H1 (cell line): ENCODE data around the gene PGAM5. TPM values are rescaled to one million over a fixed set of nuclear protein-coding genes. Genes with fewer than 3 reads are reported as not detected.

Experiments
- polyA plus RNA-seq, 7 experiments: library from polyadenylated mRNA; depleted of rRNA in 3 of 7; stranded (reverse) in 5 of 7; unstranded in 2 of 7; fragments of >200 nt in 5 of 7; fragments of 200-250 nt in 2 of 7; gene quantifications; 1 replicate in 5 of 7; 2 replicates in 1 of 7; 4 replicates in 1 of 7; pipeline versions ENCODE4 v1.2.1 to v1.2.3, GENCODE V29; 2011 to 2013; ENCODE audit warnings: missing spikeins in 2 of 7, mixed read lengths in 2 of 7
- small RNA-seq: library from polyadenylated mRNA; stranded (forward); fragments of <200 nt; extraction: miRNeasy Mini kit (QIAGEN cat#:217004); gene quantifications from one replicate; pipeline ENCODE3, GENCODE V24; 2013; ENCODE audit not compliant: insufficient read depth
- total RNA-seq: library from RNA; stranded (reverse); fragmentation: NEBNext Ultra II Directional; extraction: Animal tissue kit (Norgen Biotek cat#: 25700); gene quantifications from 2 replicates; pipeline ENCODE4 v1.2.1, GENCODE V29; 2021

PGAM5 gene
- total and polyA plus RNA-seq, 2 of the 8 experiments (the other 6 are each of a cell fraction or from before 2014, with no cell fraction given), result 66.4 to 84.0 TPM

Small RNAs within 50 kb of the gene (small RNA-seq; reads per million reads assigned to genes)
- not detected for gene RNA5SP379

Other genes starting within 250 kb of the PGAM5 start
- 109 and 123 TPM in 2 replicates for gene FBRSL1, start 220.7 kb upstream of the PGAM5 start, total RNA-seq
- gene FBRSL1, start 220.7 kb upstream of the PGAM5 start, polyA plus RNA-seq (2011; rRNA removed), result 18.4 and 78.9 TPM in 2 replicates
- gene LRCOL1, start 100.3 kb upstream of the PGAM5 start, total RNA-seq, result not detected in 2 replicates
- 0.42 TPM in 1 of 2 replicates, not detected in the other for gene LRCOL1, start 100.3 kb upstream of the PGAM5 start, polyA plus RNA-seq (2011; rRNA removed)
- gene P2RX2, start 92.1 kb upstream of the PGAM5 start, total RNA-seq, result 0.84 and 1.5 TPM in 2 replicates
- gene P2RX2, start 92.1 kb upstream of the PGAM5 start, polyA plus RNA-seq (2011; rRNA removed), result 2.2 and 6.3 TPM in 2 replicates
- gene POLE, start 23.5 kb upstream of the PGAM5 start, total RNA-seq, result 111 and 115 TPM in 2 replicates
- 59.7 and 93.1 TPM in 2 replicates for gene POLE, start 23.5 kb upstream of the PGAM5 start, polyA plus RNA-seq (2011; rRNA removed)
- 15.1 and 17.5 TPM in 2 replicates for gene PXMP2, start 23.3 kb upstream of the PGAM5 start, total RNA-seq
- 13.8 and 19.5 TPM in 2 replicates for gene PXMP2, start 23.3 kb upstream of the PGAM5 start, polyA plus RNA-seq (2011; rRNA removed)
- gene ANKLE2, start 51.0 kb downstream of the PGAM5 start, total RNA-seq, result 58.2 and 64.9 TPM in 2 replicates
- 41.0 and 56.0 TPM in 2 replicates for gene ANKLE2, start 51.0 kb downstream of the PGAM5 start, polyA plus RNA-seq (2011; rRNA removed)
- gene GOLGA3, start 118.0 kb downstream of the PGAM5 start, total RNA-seq, result 33.1 and 33.4 TPM in 2 replicates
- 6.4 and 8.4 TPM in 2 replicates for gene GOLGA3, start 118.0 kb downstream of the PGAM5 start, polyA plus RNA-seq (2011; rRNA removed)
- 44.6 and 45.2 TPM in 2 replicates for gene CHFR, start 176.8 kb downstream of the PGAM5 start, total RNA-seq
- 31.4 and 58.8 TPM in 2 replicates for gene CHFR, start 176.8 kb downstream of the PGAM5 start, polyA plus RNA-seq (2011; rRNA removed)
- gene ZNF605, start 245.5 kb downstream of the PGAM5 start, total RNA-seq, result 16.9 and 20.3 TPM in 2 replicates
- 2.7 and 3.6 TPM in 2 replicates for gene ZNF605, start 245.5 kb downstream of the PGAM5 start, polyA plus RNA-seq (2011; rRNA removed)